Testis (tissue), 2 donors: ENCODE data around the gene GNLY.

Experiments used
- POLR2A ChIP-seq: fragments of 450-650 bp; IDR thresholded peaks from one replicate; pipeline ENCODE4 v1.6.1; 2017; ENCODE audit warnings: antibody characterized with exemption, mild to moderate bottlenecking, moderate library complexity
- TF ChIP-seq, protein P1 (sequence below), 3 experiments: fragments of 450-650 bp in 2 of 3; fragments of 200-600 bp in 1 of 3; sonication (generic) in 1 of 3; IDR thresholded peaks; one replicate each; pipeline ENCODE4 v1.5.1; 2016 to 2019; ENCODE audit warnings: antibody characterized with exemption in 3 of 3, mild to moderate bottlenecking in 2 of 3, moderate library complexity in 1 of 3

DNA sequence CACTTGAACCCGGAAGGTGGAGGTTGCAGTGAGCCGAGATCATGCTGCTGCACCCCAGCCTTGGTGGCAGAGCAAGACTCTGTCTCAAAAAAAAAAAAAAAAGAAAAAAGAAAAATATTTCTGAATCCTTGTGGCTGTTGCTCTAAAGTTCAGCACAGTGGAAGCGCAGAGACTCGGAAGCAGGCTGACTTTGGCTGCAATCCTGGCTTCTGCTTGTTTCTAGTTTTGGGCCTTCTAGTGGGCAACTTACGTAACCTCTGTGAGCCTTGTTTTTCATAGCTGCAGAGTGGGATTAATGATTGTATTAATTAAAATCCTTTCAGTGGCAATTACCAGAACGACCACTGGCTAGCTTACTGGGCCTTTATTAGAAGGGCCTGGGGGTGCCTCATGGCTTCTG lies 28.4 kb downstream of the GNLY start:
- TF ChIP-seq, protein P1, sequence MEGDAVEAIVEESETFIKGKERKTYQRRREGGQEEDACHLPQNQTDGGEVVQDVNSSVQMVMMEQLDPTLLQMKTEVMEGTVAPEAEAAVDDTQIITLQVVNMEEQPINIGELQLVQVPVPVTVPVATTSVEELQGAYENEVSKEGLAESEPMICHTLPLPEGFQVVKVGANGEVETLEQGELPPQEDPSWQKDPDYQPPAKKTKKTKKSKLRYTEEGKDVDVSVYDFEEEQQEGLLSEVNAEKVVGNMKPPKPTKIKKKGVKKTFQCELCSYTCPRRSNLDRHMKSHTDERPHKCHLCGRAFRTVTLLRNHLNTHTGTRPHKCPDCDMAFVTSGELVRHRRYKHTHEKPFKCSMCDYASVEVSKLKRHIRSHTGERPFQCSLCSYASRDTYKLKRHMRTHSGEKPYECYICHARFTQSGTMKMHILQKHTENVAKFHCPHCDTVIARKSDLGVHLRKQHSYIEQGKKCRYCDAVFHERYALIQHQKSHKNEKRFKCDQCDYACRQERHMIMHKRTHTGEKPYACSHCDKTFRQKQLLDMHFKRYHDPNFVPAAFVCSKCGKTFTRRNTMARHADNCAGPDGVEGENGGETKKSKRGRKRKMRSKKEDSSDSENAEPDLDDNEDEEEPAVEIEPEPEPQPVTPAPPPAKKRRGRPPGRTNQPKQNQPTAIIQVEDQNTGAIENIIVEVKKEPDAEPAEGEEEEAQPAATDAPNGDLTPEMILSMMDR (IDR thresholded peaks at IDR 0.05), result no peak
- no peak for TF ChIP-seq POLR2A
